NCI-H2171 treated with DMSO at 0.1 percent for 48 hours (cell line): ENCODE results near the gene NKD1.

Experiments used
- DNase-seq: peaks from one replicate; lab custom pipeline; 2025; lab: John Stamatoyannopoulos, UW

NKD1 gene

DNA sequence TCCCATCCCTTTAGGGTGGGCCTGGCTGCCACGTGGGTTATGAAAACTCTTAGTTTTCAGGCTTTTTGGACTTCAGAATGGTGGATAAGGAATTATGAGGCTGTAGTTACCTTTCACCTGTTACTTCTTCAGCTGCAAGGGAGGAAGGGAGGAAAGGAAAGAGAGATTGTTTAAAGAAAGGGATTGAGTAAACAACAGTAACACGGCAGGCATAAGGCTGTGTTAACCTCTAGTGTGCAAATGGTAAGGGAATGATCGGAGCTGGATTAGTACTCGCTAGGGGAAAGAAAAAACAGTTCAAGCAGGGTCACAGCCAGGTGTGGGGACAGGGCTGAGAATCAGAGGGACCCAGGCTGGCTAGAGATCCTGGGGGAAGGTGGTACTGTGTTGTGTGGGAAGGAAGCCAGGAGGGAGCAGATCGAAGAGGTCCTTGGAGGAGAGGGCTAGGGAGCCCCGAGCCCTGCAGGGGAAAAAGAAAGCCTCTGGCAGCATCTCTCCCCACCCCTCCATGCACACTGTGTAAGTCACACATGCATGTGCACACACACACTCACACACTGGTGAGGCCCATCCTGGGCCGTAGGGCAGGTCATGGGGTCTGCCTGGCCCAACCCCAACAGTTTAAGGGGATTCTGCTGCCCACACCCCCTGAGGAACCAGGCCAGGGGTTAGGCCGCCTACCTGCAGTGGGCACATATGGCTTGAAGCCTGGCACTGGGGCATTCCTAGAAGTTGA, 83.2 kb downstream of the NKD1 start:
- no peak for DNase-seq

DNA sequence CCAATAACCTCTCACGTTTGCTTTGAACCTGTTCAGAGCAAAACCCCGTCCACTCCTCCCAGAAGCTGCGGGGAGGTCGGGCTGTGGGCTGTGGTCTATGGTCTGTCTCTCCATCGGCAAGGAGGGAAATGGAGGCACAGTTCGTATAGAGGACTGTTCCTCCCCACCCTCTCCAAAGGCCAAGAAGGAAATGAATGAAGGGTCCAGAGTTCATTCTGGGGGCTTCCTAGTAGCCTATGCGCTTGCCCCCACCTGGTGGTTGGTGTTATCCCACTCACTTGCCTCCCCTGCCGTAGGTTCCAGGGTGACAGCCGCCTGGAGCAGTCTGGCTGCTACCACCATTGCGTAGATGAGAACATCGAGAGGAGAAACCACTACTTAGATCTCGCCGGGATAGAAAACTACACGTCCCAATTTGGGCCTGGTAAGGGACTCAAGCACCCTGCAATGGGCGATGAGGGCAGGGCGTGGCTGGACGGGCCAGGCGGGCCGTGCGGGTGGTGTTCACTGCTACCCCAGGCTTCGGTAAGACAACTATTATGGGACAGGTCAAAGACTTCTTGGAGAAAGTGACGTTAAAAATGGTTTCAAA, 83.9 kb downstream of the NKD1 start:
- DNase-seq, result no peak

DNA sequence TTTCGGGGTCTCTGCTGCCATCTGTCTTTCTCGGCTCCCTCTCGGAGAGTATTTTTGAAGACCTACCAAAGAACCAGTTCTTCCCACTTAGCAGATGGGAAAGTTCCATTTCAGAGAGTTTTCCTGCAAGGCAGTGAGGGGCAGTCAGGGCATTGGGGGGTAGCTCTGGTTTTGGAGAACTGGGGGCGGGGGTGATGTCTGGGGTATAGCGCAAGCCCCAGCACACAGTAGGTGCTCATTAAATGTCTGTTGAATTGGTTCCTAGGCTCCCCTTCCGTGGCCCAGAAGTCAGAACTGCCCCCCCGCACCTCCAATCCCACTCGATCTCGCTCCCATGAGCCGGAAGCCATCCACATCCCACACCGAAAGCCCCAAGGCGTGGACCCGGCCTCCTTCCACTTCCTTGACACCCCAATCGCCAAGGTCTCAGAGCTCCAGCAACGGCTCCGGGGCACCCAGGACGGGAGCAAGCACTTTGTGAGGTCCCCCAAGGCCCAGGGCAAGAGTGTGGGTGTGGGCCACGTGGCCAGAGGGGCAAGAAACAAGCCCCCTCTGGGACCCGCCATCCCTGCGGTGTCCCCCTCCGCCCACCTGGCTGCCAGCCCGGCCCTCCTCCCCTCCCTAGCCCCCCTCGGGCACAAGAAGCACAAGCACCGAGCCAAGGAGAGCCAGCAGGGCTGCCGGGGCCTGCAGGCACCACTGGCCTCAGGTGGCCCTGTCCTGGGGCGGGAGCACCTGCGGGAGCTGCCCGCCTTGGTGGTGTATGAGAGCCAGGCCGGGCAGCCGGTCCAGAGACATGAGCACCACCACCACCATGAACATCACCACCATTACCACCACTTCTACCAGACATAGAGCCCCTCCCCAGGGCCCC, 85.0 kb downstream of the NKD1 start:
- no peak for DNase-seq

- no peak for DNase-seq
Measured at GRCh38 chr16:50634090-50634489, 85.9 kb downstream of the NKD1 start.

DNA sequence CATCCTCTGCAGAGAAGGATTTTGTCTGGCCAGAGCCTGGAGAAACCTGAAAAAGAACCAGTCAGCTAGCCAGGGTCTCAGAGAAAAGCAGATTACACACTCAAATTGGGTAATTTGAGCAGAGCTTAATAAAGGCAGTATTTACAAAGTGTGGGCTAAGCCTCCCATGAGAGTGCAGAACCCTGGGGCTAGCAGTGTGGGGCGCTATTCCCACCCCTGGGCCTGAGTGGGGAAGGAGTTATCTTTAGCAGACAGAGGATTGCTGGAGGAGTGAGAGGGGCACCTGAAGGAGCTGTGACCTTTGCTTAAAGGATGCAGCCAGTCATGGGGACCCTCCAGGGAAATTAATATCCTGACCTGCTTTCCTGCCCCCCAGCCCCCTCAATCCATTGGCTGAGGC, 86.8 kb downstream of the NKD1 start:
- DNase-seq, result no peak

- no peak for DNase-seq
Measured at GRCh38 chr16:50635505-50636392, 87.6 kb downstream of the NKD1 start.

DNA sequence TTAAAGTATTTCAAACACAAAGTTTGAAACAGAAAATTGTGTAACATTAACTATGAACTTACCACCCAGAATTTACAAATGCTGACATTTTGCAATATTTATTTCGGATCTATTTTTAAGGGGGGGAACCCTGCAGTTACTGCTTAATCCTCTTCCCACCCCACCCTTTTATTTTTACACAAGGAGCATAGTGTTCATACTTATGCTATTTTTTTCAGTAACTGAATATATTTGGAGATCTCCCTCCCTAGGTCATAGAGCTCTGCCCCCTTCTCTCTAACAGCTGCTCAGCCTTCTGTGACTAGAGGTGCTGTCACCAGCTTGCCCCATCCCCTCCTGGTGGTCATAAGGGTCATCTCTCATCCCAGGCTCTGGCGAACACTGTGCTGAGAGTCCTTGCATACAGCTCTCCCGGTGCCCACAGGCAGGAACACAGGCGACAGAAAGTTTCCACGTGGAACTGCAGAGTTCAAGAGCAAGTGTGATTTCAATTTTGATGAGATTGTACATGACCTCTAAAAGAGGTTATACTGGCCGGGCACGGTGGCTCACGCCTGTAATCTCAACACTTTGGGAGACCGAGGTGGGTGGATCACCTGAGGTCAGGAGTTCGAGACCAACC, 88.7 kb downstream of the NKD1 start:
- no peak for DNase-seq

GRCh38 chr16:50637716-50638602, 89.8 kb downstream of the NKD1 start:
- no peak for DNase-seq

DNA sequence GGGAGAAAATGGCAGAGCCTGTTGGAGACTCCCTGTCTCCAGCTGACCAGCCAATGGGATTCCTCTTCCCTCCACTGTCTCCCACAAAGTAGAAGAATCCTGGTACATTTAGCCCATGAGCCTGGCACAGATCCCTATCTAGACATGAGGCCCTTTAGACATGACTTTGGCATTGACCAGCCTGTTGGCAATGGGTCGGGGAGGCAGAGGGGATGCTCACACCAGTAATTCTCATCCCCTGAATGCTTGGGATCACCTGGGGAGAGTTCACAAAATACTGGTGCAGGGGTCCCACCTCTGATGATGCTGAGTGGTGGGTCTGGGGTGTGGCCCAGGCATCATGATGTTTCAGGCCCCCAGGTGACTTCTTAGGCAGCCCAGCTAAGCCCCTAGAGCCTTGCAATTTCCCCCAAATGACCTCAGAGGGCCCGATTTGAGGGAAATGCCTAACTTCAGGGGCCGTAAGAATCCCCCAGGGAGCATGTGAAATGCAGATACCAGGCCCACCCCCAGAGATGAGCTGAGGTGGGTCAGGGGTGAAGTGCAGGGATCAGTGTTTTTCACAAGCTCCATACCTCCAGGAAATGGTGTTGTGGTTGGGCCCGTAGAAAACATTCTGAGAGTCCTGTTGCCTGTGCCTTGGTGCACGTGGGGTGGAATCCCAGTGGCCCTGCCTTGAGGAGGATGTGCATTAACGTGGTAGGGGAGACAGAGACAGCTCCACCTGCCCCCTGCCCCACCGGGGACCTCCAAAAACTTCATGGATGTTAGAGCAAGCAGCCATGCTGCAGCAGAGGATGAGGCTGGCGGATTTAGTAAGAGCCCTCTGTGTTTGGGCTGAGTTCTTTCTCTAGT, 90.8 kb downstream of the NKD1 start:
- no peak for DNase-seq

- DNase-seq, result no peak
Measured at GRCh38 chr16:50640391-50640790, 92.2 kb downstream of the NKD1 start.

- DNase-seq, result no peak
Measured at GRCh38 chr16:50640919-50641817, 93.0 kb downstream of the NKD1 start.

DNA sequence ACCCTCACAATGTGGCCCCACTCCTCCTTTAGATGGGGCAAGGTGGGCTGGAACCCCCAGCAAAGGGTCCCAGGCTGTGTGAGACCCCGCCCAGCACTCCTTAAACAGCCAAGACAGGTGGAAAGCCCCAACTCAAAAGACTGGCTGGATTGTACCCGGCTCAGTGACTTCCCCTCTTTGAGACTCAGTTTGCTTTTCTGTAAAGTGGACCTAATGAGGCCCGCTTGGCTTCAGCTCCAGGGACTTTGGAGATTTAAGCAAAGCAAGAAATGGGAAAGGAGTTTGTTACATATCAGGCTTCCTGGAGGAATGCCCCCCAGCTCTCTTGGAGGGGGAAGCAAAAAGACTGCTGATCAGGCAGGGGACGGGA, 93.6 kb downstream of the NKD1 start:
- DNase-seq, result no peak

- DNase-seq, result no peak
Measured at GRCh38 chr16:50642349-50642748, 94.2 kb downstream of the NKD1 start.

DNA sequence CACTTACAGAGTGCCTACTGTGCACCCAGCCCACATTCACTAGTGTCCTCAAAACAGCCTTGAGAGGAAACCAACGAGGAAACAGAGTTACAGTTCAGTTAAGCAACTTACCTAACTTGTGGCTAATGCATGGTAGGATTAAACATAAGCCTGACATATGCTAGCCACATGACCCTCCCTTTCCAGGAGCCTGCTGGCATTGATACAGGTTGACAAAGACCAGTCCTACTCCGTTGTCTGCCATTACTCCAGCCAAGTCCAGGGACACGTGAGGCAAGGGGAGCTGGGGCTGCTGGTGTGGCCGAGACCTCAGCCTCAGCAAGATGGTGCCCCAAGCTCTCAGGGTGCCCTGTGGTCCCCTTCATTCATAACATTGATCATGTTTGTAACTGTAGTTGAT, 95.0 kb downstream of the NKD1 start:
- DNase-seq, result no peak

GRCh38 chr16:50644245-50644644, 96.0 kb downstream of the NKD1 start:
- DNase-seq, result no peak

GRCh38 chr16:50644729-50645128, 96.5 kb downstream of the NKD1 start:
- no peak for DNase-seq

- no peak for DNase-seq
Measured at GRCh38 chr16:50645563-50646220, 97.5 kb downstream of the NKD1 start.

GRCh38 chr16:50646345-50646744, 98.1 kb downstream of the NKD1 start:
- DNase-seq, result no peak
